GM21576 (cell line): ENCODE results near the gene C1orf87.

Experiments used
- ATAC-seq: cut with Tn5 transposase; IDR thresholded peaks from one replicate; pipeline ENCODE4 v1.9.1; 2021; ENCODE audit warnings: mild to moderate bottlenecking, moderate library complexity; ENCODE audit not compliant: unreplicated experiment

The C1orf87 gene

DNA sequence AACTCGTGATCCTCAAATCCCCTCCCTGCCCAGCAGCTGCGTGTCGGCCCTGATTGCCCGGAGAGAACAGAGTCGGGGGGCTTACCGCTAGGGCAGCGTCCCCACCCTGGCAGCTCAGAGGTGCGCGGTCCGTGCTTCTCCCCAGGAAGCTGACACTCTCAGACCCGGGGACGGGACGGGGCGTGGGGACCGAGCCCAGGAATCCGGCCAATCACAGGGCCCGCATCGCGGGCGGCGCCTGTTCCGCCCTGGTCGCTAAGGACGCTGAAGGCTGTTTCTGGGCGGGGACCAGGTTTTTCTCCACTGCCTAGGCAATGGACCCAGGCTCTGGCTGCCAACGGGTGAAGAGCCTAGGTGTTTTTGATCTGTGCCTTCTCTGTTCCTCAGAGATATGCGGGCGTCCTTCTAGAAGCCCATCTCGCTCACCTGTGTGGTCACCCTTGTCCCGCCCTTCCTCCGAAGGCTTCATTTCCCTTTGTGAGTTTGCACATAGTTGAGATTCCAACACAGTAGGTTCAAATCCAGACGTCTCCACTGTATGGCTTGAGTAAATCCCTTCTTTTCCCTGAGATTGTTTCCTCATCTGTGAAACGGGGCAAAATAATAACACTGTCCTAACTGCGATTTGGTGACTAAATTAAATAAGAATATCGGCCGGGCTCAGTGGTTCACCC is at the start of gene C1orf87:
Gene C1orf87 (minus strand): TSS at position 166 of the 674 bp plus-strand sequence. CDS start 1,127 bp downstream, outside the sequence.
- no peak for ATAC-seq

DNA sequence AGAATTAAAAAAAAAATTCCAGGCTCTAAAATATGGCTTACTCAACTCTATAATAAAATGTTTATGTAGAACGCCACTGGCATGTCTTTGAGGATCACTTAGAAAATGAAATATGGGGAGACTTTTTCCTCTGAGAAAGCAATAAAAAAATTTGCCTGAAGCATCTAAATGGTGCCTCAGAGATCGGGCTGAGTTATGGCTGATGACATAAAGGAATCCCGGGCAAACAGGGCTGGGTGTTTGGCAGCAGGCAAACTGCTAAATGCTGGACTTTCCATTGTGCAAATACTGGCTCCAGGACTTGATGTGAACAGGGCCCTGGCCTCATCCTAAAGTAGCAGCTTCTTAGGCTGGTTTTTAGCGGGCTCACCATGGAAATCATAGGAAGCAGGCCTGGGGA is 44.5 kb upstream of the C1orf87 start:
- ATAC-seq = no peak

GRCh38 chr1:60114745-60115318 is 41.3 kb upstream of the C1orf87 start:
- ATAC-seq = no peak

GRCh38 chr1:60113596-60113995 is 40.0 kb upstream of the C1orf87 start:
- ATAC-seq = no peak

- ATAC-seq = no peak
These were observed 39.5 kb upstream of the C1orf87 start for GRCh38 chr1:60113028-60113427.

DNA sequence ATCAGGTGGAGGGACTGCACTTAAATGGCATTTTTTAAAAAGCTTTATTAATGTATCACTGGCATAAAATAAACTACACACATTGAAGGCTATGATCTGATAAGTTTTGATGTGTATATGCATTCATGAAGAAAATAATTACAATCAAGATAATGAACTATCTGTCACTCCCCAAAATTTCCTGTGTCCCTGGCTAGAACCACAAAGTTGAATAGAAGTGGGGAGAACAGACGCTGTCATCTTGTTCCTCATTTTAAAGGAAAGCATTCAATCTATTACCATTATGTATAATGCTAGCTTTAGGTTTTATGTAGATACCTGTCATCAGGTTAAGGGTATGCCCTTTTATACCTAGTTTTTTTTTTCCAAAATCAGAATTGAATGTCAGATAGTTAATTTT is 38.1 kb upstream of the C1orf87 start:
- no peak for ATAC-seq

GRCh38 chr1:60111118-60111517 is 37.5 kb upstream of the C1orf87 start:
- ATAC-seq = no peak

- ATAC-seq = no peak
These were observed 34.6 kb upstream of the C1orf87 start for GRCh38 chr1:60108196-60108595.

DNA sequence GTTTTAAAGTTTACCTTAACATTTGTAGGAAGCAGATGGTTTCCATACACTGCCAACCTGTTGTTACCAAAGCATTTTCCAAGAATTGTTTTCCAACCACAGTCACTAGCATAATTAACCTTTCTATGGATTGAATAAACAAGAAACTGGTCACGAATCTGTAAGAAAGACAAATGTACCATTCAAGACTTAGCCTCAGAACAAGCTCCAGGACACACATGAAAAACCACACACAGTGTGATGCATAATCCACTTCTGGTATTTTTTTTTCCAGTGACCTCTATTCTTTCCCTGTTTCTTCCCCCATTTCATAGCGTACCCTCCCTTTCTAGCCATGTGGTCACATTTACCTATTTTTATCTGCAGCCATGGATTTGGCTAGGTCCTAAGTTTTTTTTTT is 29.6 kb upstream of the C1orf87 start:
- no peak for ATAC-seq

GRCh38 chr1:60102267-60103061 is 28.9 kb upstream of the C1orf87 start:
- ATAC-seq = no peak

DNA sequence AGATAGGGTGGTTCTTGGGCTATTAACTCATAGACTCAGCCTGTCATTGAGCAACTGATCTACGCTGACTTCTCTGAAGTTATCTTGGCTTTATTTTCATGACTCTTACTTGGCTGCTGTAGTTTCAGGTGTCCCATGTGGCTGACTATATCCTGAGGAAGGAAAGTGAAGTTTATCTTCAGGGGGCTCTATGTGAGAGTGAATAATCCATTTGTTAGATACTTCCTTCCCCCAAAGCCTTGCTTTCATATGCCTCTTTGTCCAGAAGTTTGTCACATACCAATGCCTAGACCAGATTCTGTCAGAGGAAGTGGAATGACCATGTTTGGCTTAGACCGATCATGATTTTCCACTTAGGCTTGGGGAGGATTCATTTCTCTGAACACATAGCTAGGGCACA is 27.9 kb upstream of the C1orf87 start:
- no peak for ATAC-seq

DNA sequence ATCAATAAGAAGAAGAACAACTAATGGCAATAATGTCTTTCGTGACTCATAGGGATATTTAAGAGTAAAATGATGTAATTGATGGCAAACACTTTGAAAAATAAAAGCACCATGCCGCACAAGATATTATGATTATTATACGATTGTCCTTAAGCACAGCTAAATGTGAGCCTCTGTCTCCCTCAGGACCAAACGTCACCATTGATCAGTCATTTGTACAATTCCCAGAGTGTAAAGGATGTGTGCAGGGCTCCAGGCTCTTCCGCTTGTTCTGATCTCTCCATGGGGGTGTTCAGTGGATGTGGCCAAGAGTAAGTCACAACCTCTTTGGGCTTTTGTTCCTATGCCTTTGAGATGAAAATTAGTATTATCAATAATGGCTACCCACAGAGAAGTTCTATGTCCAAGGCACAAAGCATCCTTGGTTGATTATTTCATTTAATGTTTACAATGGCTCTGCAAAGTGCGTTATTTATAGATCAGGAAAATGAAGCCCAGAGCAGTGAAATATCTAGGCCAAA is 17.7 kb upstream of the C1orf87 start:
- ATAC-seq = no peak

- no peak for ATAC-seq
These were observed 17.1 kb upstream of the C1orf87 start for GRCh38 chr1:60090655-60091054.

- no peak for ATAC-seq
These were observed 15.1 kb upstream of the C1orf87 start for GRCh38 chr1:60088620-60089155.

GRCh38 chr1:60087681-60088080 is 14.1 kb upstream of the C1orf87 start:
- ATAC-seq = no peak

- no peak for ATAC-seq
These were observed 4.6 kb upstream of the C1orf87 start for GRCh38 chr1:60078182-60078581.

- no peak for ATAC-seq
These were observed 2.3 kb downstream of the C1orf87 start for GRCh38 chr1:60071296-60071695.

DNA sequence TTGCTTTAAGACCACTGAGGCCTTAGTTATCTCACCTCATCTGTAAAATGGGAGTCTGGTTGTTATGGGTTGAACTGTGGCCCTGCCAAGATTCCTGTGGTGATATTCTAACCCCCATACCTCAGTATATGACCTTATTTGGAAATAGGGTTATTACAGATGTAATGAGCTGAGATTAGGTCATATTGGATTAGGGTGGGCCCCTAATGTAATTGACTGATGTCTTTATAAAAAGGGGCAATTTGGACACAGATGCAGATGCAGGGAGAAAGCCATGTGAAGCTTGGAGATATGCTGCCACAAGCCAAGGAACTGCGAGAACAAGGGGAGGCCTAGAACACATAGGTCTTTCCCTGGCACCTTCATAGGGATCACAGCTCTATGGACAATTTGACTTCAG is 3.9 kb downstream of the C1orf87 start:
- no peak for ATAC-seq

DNA sequence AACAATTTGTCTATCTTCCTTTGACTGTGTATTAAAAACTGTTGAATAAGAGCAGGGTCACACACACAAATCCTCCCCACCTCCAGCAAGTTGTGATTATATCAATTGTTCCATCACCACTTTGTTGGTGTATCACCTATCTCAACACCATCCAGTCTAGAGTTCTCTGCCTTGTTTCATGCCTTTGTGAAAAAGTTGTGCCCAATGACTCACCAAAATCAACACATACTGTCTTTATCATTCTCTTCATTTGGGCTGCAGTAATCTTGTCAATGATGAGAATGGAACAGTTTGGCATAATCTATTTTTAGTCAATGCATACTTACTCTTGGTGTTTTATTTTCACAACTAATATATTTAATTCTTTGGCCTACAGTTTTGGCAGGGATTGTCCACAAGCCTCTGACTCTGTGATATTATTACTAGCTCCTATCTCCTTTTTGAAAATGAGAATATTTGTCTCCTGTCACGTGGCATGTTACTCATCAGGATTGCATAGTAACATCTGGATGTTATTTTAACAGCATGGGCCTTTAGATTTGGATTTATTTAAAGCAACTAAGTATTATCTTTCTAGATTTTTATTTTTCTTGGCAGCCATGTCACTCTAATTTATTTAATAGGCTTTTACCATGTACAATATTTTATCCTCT is 5.1 kb downstream of the C1orf87 start:
- ATAC-seq = no peak

GRCh38 chr1:60066001-60066400 is 7.6 kb downstream of the C1orf87 start:
- no peak for ATAC-seq

DNA sequence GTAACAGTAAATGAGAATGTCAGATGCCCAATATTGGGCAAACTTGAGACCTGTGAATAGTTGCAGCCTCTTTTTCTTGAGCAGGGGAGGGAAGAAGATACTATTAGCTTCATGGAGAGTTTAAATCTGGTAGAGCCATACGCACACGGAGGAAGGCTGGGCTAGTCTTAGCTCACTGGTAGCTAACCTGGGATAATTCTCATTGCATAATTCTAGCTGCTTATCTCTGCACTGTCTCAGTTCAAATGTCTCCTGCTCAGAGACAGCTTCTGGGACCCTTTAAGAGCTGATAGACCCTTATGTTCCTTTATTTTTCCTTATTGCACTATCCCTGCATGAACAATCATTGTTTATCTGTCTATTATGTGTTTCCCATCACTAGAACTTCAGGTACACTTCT is 8.4 kb downstream of the C1orf87 start:
- ATAC-seq = no peak
